OCI-LY7 (cell line): ENCODE measurements around the gene ADAMTS17. TPM values are rescaled to one million over a fixed set of nuclear protein-coding genes. Genes with fewer than 3 reads are reported as not detected.

Experiments used
- BruUV-seq: library from RNA; stranded (reverse); fragments of 400-500 nt; replicated peaks from 2 replicates; lab custom pipeline; 2021; lab: Mats Ljungman, UMichigan
- CTCF ChIA-PET: fragments of 300-600 bp; sonication (Branson Sonifier 250); formaldehyde crosslinking; loops from one replicate; lab custom pipeline; 2022; ENCODE audit warnings: antibody characterized with exemption; ENCODE audit not compliant: unreplicated experiment; lab: Charles Lee
- POLR2A ChIA-PET: fragments of 300-600 bp; sonication (Branson Sonifier 250); formaldehyde crosslinking; loops from one replicate; lab custom pipeline; 2022; ENCODE audit warnings: antibody characterized with exemption; lab: Charles Lee
- DNase-seq: peaks from one replicate; pipeline ENCODE4 v3.0.0-alpha.2; 2015; ENCODE audit warnings: low spot score
- H2AFZ ChIP-seq: fragments of 200-600 bp; sonication (generic), shearing (Covaris generic); 2 replicates; pipeline ENCODE4 v1.6.1; 2014; ENCODE audit warnings: mild to moderate bottlenecking, antibody characterized with exemption, low read length, moderate library complexity
- H3K27ac ChIP-seq: fragments of 200-600 bp; sonication (generic); 2 replicates; pipeline ENCODE4 v1.5.1; 2014; ENCODE audit warnings: mixed run types, low read depth, mild to moderate bottlenecking, moderate library complexity, low read length, inconsistent platforms; ENCODE audit not compliant: poor library complexity, severe bottlenecking
- H3K36me3 ChIP-seq: fragments of 200-600 bp; sonication (generic); 2 replicates; pipeline ENCODE4 v1.6.1; 2014; ENCODE audit warnings: mild to moderate bottlenecking, antibody characterized with exemption, low read length, moderate library complexity, mixed read lengths; ENCODE audit not compliant: insufficient read depth
- H3K4me1 ChIP-seq: fragments of 200-600 bp; sonication (generic); 2 replicates; pipeline ENCODE4 v1.5.1; 2014; ENCODE audit warnings: mild to moderate bottlenecking, low read length; ENCODE audit not compliant: insufficient read depth, poor library complexity, severe bottlenecking
- H3K4me2 ChIP-seq: fragments of 200-600 bp; sonication (generic); 2 replicates; pipeline ENCODE4 v1.6.1; 2014; ENCODE audit warnings: mild to moderate bottlenecking, low read length
- H3K4me3 ChIP-seq: fragments of 200-600 bp; sonication (generic); 2 replicates; pipeline ENCODE4 v1.5.1; 2014; ENCODE audit warnings: mild to moderate bottlenecking, low read depth, low read length; ENCODE audit not compliant: poor library complexity, severe bottlenecking
- H3K79me2 ChIP-seq: fragments of 200-600 bp; sonication (generic); 2 replicates; pipeline ENCODE4 v1.6.1; 2016; ENCODE audit warnings: low read depth, mild to moderate bottlenecking, low read length, moderate library complexity, mixed read lengths; ENCODE audit not compliant: insufficient read depth
- H3K9me2 ChIP-seq: fragments of 200-600 bp; sonication (generic); 2 replicates; pipeline ENCODE4 v1.6.1; 2016; ENCODE audit warnings: mild to moderate bottlenecking, low read length, mixed read lengths; ENCODE audit not compliant: insufficient read depth
- H3K9me3 ChIP-seq: fragments of 200-600 bp; sonication (generic); 2 replicates; pipeline ENCODE4 v1.6.1; 2014; ENCODE audit warnings: mild to moderate bottlenecking, mixed run types, low read length, mixed read lengths
- H4K20me1 ChIP-seq: fragments of 200-600 bp; sonication (generic); 2 replicates; pipeline ENCODE4 v1.6.1; 2014; ENCODE audit warnings: mild to moderate bottlenecking, antibody characterized with exemption, low read length, moderate library complexity, mixed read lengths; ENCODE audit not compliant: insufficient read depth
- EZH2phosphoT487 ChIP-seq: fragments of 200-600 bp; sonication (generic); IDR thresholded peaks from 2 replicates; pipeline ENCODE4 v1.6.1; 2018; ENCODE audit warnings: low read depth, borderline replicate concordance, mild to moderate bottlenecking, mixed run types, antibody characterized with exemption, low read length, moderate library complexity, mixed read lengths
- intact Hi-C: fragments of 100-400 bp; cut with micrococcal nuclease; formaldehyde crosslinking; loops from one replicate; pipeline ENCODE4 v1.10.0; 2022; ENCODE audit not compliant: unreplicated experiment
- total RNA-seq, 2 experiments: library from RNA; depleted of rRNA in 1 of 2; stranded (reverse); fragments of >200 nt in 1 of 2; shearing (Covaris generic) in 1 of 2; gene quantifications; 2 replicates each; pipeline ENCODE4 v1.2.3, GENCODE V29; 2014 to 2022
- TF ChIP-seq, protein P1 (sequence below): fragments of 200-600 bp; sonication (generic); conservative IDR thresholded peaks from 2 replicates; pipeline ENCODE4 v1.5.1; 2014; ENCODE audit warnings: mild to moderate bottlenecking, antibody characterized with exemption, low read length, moderate library complexity, mixed read lengths

Gene ADAMTS17
- total RNA-seq, 2 experiments from 2014 or later, result not detected

DNA sequence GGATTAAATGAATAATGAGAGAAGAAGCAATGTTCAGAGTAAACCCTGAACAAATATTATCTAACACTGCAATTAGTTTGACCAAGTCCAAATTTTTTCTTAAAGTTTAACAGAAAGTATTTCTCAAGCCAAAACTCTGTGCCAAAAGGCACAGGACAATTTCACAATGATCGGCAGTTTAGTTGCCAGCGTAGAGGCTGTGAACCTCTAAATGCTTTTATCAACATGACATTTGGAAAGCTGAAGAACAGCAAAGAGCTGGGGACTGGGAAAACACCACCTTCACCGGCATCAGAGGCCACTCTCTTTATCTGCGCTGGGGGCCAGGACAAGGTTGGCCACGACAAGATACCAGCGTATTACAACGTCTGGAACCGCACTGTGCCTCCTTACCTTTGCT is 125.6 kb downstream of the ADAMTS17 start:
- ChIA-PET POLR2A (no interaction called here), CTCF (no interaction called here)
- TF ChIP-seq, protein P1, sequence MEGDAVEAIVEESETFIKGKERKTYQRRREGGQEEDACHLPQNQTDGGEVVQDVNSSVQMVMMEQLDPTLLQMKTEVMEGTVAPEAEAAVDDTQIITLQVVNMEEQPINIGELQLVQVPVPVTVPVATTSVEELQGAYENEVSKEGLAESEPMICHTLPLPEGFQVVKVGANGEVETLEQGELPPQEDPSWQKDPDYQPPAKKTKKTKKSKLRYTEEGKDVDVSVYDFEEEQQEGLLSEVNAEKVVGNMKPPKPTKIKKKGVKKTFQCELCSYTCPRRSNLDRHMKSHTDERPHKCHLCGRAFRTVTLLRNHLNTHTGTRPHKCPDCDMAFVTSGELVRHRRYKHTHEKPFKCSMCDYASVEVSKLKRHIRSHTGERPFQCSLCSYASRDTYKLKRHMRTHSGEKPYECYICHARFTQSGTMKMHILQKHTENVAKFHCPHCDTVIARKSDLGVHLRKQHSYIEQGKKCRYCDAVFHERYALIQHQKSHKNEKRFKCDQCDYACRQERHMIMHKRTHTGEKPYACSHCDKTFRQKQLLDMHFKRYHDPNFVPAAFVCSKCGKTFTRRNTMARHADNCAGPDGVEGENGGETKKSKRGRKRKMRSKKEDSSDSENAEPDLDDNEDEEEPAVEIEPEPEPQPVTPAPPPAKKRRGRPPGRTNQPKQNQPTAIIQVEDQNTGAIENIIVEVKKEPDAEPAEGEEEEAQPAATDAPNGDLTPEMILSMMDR, result no peak
- TF ChIP-seq EZH2phosphoT487, result no peak
- Histone ChIP-seq H3K4me2 (no peak overlapping the region), H2AFZ (no peak overlapping the region), H3K27ac (no peak overlapping the region), H3K9me2 (no peaks in the 10 kb centered on the region), H3K9me3 (no peaks in the 10 kb centered on the region), H3K36me3 (no peaks in the 10 kb centered on the region), H4K20me1 (no peaks in the 10 kb centered on the region), H3K79me2 (no peaks in the 10 kb centered on the region), H3K4me3 (no peak overlapping the region), H3K4me1 (no peaks in the 10 kb centered on the region)
- intact Hi-C loops, result no loop called here
- DNase-seq, result no peak
- BruUV-seq, result no TSS peak

GRCh38 chr15:100215843-100216169 is 126.0 kb downstream of the ADAMTS17 start:
- Histone ChIP-seq H3K79me2 (no peaks in the 10 kb centered on the region), H4K20me1 (no peaks in the 10 kb centered on the region), H3K4me2 (no peak overlapping the region), H3K27ac (no peak overlapping the region), H3K9me2 (no peaks in the 10 kb centered on the region), H2AFZ (no peak overlapping the region), H3K4me3 (no peak overlapping the region), H3K9me3 (no peaks in the 10 kb centered on the region), H3K36me3 (no peaks in the 10 kb centered on the region), H3K4me1 (no peaks in the 10 kb centered on the region)
- TF ChIP-seq, protein P1, result no peak
- TF ChIP-seq EZH2phosphoT487, result no peak
- POLR2A ChIA-PET, result no interaction called here
- no peak for DNase-seq
- intact Hi-C loops, result no loop called here
- no TSS peak for BruUV-seq
- CTCF ChIA-PET, result interaction anchor here (0.6 kb wide), 1 partner anchor 44 kb away, joined by 3 read pairs; no protein-coding TSS in a partner anchor

DNA sequence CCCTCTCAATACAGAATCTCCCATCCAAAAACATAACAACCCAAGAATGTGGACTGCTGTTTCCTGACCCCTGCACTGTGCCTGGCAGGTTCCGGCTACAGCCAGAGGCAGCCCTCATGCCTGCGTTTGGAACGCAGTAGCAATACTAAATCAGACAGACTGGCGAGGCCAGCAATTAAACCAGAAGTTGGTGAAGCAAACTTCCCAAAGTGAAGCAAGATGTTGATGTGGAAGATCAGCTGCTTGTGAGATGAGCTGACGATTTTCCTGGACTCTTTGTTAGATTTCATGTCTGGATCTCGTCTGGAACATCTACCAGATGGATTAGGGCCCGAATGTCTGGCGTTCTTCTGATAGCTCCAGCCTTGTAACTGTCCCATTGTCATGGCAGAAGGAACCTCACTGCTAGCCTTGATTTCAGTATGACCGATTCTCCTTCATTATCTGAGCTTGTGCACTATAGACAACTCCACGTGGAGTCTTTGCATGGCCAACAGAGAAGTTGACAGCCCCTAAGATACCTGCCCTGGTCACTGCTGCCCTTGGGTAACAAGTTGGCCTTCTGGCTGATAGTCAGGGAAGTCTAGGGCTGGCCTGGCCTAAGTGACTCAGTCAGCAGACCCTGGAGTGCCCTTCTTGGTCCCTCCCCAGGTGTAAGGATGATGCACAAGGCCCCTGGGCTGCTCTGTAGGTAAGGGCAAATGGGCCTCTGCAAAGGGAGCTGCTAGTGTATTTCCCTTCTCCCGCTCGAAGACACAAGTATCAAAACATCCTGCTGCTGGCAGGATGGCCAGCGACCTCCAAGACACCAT is 126.5 kb downstream of the ADAMTS17 start:
- no peaks in the 10 kb centered on the region for H3K9me2 ChIP-seq
- TF ChIP-seq, protein P1, result no peak
- no peak for TF ChIP-seq EZH2phosphoT487
- H3K27ac ChIP-seq, result no peak overlapping the region
- no peaks in the 10 kb centered on the region for H4K20me1 ChIP-seq
- no peaks in the 10 kb centered on the region for H3K4me1 ChIP-seq
- H2AFZ ChIP-seq, result no peak overlapping the region
- intact Hi-C loops, result no loop called here
- DNase-seq, result no peak
- no peaks in the 10 kb centered on the region for H3K79me2 ChIP-seq
- no peaks in the 10 kb centered on the region for H3K9me3 ChIP-seq
- no TSS peak for BruUV-seq
- H3K36me3 ChIP-seq, result no peaks in the 10 kb centered on the region
- CTCF ChIA-PET, result interaction anchor here (0.6 kb wide), 1 partner anchor 44 kb away, joined by 3 read pairs; no protein-coding TSS in a partner anchor
- POLR2A ChIA-PET, result no interaction called here
- H3K4me3 ChIP-seq, result no peak overlapping the region
- no peak overlapping the region for H3K4me2 ChIP-seq
